Measurements from ENCODE around the gene BPGM.

The BPGM gene

DNA sequence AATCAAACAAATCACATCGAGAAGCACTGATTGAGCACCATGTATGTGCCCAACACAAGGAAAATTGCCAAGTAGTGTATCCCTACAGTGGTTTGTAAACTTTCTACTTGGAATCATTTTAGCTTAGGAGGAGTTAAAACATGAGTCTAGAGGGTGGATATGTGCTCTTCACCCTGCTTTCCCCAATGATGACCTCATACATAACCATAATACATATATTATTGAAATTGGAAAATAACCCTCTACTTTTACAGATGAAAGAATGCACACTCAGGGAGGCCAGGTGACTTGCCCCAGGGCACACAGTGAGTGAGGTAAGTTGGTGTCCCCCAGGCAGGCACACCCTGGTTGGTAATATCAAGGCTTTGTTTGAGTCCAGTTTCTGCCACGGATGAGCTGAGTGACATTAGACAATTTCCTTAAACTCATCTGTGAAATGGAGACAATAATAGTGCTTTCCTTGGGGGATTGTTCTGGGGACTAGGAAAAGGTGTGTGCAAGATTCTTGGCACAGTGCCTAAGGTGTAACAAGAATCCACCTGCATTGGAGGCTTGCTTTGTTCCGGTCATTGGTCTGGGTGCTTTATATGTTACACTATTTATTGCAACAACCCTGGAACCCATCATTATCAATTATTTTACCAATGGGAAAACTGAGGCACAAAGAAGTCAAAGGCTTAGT lies 50.7 kb downstream of the BPGM start:
- no peak for DNase-seq (ENCODE audit: low read depth in 2 of 2)

DNA sequence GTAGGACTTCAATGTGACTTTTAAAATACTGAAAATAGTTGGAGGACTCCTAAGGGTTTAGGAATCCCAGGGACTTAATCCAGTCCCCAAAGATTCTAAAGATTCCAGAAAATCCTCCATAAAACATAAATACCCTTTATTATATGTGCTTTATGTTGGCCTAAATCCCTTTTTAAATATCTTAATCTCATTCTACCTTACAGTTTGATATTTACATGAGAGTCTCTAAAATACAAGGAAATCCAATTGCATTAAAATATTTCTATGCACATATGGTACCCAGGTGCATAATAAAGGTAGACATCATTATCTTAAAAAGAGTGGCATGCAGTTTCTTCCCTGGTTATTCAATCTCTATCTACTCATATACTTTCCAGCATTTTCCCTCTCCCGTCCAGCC lies 51.8 kb downstream of the BPGM start:
- DNase-seq (ENCODE audit: low read depth in 2 of 2), result no peak

DNA sequence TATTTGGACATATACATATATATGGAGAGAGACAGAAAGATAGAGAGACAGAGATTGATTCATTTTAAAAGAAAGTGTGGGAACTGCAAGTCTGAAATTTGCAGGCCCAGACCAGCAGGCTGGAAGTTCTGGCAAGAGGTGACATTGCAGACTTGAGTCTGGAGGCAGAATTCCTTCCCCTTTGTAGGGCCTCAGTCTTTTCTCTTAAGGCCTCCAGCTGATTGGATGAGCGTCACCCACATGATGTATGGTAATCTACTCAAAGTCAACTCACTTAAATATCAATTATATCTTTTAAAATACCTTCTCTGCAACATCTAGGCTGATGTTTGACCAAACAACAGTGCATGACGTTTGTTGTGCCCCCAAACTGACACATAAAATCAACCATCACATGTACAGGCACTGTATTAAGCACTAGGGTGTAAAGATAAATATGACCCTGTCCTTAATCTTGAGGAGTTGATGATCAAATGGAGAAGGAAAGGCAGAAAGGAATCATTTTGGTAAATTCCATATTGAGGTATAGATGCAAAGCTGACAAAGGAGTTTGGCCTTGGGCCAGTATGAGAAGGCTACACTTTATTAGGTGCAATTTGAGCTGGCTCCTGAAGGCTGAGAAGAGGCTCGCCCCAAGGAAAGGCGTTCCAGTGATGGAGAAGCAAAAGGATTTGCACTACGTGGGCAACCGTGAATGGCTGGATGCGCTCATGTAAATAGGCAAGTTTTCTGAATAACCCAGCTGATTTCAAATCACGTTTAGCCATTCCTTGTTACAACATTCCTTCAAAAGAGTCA lies 52.6 kb downstream of the BPGM start:
- DNase-seq (ENCODE audit: low read depth in 2 of 2), result no peak

DNA sequence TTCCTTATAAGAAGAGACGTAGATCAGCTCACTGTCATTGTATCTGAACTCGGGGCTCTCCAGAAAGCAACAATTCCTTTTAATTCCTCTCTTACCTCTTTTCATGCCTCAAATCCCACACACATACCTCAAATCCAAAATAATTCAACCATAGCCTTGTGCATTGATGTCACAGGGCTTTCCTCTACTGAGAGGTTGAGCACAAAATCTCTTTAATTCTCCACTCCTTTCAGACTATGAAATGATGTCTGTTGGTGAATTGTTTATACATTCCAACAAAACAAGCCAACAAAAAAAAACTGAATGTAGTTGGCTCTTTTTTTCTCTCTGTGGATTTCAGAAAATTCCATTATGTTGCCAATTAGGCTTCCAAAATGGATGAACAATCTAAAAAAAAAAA lies 53.2 kb downstream of the BPGM start:
- DNase-seq (ENCODE audit: low read depth in 2 of 2), result no peak

DNA sequence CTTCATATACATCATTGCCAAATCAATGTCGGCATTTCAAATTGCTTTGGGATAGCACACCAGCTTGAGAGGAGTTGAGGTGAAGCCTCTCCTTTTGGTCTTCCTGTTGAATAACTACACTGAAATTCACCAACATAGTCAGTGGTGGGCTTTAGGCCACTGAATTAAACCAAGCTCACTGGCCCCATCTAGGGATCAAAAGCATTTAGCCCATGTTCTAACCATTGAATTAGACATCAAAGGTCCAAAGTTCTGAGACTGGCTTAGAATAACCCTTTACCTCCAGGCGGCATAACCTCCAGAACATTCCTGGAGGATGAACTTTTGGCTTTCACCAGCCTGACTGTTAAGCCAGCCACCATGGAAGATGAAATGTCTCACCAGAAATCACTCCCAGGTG lies 54.6 kb downstream of the BPGM start:
- DNase-seq (ENCODE audit: low read depth in 2 of 2), result no peak

DNA sequence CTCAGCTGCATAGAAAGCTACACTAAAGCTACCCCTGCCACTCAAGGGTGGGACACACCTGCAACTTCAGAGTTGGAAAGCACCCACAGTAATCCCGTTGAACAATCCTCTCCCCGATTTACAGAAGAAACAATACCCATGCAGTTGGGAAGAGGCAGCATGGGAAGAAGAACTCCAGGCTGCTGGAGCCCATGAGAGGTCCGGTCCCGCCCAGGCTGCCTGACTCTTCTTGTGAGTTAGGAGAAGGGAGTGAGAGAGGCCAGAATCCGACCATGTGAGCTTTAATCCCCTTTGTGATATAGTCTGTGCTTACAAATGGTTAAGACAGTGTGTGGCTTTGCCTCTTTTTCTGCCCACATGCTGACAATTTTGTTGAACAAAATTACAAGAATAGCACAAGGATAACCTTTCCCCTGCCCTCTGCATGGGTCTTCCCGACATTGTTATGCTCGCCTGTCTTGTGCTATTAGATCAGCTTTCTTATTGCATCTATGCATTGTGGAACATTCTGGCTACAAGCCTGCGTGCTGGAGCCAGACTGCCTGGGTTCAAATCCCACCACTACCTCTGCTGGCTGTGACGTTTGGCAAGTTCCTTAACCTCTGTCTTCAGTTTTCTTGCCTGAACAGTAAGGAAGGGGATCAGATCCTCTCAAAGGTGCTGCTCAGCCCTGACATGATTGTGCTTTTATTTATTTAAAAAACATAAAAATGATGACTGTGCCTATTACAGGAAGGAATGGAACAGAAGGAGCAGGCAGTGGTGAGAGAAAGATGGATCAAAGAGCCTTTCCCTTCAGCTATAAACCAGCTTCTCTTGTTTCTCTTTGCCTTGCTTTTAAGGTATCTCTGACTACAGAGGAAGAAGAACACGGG lies 56.0 kb downstream of the BPGM start:
- no peak for DNase-seq (ENCODE audit: low read depth in 2 of 2)

DNA sequence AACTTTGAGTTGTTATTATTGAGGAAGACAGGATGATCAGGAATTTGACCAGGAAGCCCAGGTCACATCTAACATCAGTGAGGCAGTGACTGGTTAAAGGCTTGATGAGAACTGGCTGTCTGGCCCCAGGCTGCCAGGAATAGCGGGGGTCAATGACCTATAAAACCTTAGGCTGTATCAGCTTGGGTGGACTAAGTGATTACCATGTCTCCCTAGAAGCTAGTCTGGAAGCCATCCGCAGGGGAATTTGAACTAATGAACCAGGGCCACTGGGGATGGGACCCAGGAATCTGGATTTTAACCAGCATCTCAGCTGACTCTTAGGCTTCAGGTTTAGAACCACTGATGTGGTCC lies 56.6 kb downstream of the BPGM start:
- DNase-seq (ENCODE audit: low read depth in 2 of 2), result no peak

DNA sequence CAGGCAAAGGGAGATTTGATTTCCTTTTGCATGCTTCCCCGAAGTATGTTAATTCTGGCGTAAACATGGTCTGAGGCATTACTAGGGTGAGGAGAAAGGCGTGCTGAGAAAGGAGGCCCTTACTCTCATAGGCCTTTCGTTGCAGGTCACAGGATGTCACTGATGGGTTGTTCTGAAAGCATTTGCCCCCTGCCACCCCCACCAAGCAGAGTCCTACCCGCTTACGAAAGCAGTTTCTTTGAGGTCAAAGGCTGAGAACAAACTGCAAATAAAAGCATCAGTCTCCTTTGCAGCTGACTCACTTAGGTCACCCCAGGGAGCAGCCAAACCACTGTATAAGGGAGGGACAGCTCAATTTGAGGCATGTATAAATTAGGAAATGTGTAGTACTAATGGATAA lies 57.1 kb downstream of the BPGM start:
- DNase-seq (ENCODE audit: low read depth in 2 of 2), result no peak

DNA sequence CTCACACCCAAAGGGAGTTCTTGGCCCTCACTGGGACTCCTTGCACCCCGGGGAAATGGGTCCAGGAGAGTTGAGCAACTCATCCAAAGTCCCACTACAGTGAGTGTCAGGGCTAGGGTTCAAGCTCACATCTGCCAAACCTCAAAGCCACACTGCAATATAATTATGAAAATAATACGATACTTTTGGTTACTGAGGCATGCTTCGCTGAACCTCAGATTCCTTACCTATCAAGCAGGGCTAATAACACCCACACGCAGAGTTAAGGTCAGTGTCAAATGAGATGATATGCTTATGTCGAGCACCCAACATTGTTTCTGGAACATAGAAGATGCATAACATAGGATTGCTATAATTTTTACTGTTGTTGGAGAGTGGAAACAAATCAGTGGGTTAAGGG lies 58.2 kb downstream of the BPGM start:
- DNase-seq (ENCODE audit: low read depth in 2 of 2), result no peak

DNA sequence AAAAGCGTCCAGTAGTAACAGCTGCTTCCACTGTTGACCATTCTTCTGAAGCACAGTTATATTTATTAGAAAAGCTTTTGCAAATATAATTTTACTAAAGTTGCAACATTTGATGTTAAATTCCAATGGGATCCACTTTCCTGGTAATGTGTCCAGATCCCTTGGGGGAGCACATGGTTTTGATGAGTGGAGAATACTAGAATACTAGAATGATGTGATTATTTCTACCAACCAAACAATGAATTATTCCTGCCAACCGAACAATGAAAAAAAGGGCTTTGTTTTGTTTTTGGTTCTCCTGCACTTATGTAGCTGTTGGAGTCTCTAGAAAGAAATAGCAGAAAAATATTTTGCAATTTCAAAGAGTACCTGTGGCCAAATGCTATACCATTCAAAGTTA lies 59.1 kb downstream of the BPGM start:
- no peak for DNase-seq (ENCODE audit: low read depth in 2 of 2)

DNA sequence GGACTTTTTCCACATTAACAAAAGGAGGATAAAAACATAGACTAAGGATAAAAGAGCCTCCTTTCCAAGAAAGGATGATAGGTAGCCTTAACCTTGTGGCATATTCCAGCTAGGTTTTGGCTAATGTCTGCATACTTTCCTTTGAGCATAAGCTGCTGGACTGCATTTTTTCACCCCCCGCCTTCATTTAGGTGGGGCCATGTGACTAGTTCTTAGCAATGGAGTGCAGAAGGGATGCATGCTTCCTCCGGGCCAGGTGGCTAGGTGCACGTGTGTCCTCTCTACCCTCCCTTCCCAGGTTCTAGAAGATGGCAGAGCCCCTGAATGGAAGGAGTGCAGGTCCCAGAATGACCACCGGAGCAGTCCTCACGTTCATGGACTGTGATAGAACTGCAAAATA lies 59.8 kb downstream of the BPGM start:
- no peak for DNase-seq (ENCODE audit: low read depth in 2 of 2)

DNA sequence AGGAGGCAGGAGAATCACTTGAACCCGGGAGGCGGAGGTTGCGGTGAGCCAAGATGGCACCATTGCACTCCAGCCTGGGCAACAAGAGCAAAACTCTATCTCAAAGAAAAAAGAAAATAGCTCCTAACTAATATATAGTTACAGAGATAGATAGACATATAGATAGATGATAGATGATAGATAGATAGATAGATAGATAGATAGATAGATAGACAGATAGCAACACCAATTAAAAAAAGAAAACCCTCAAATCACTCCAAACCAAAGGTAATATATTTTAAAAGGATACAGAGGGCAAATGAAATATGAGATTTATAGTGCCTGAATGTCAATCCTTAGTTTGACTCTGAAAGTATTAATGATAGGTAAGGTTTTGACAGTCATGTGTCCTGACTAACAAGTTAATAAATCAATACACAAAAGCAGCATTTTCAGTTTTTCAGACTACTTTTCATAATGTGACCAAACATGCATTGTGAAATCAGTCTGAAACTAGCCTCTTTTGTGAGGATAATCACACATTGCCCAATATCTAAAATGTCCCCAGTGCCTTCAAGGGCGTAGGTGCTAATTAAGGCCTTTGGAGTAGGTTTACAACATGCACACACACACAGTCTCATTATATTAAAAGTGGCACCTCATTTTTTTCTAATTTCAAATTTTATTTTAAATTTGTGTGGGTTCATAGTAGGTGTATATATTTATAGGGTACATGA lies 61.2 kb downstream of the BPGM start:
- DNase-seq (ENCODE audit: low read depth in 2 of 2), result no peak

DNA sequence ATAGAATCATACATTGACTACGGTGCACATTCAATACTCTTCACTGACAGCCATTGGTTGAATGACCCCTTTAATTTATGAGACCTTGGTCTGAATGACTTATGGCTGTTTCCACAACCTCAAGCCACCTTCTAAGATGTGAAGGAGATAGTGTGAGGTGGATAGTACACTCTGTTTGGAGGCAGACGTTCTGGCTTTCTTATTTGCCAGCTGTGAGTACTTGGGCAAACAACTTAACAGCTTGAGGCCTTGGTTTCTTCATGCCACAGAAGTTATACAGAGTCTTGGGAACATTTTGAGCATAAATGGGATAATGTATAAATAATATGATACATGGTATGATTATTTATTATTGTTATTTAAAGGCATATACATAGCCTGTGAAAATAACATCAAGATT lies 62.0 kb downstream of the BPGM start:
- no peak for DNase-seq (ENCODE audit: low read depth in 2 of 2)

DNA sequence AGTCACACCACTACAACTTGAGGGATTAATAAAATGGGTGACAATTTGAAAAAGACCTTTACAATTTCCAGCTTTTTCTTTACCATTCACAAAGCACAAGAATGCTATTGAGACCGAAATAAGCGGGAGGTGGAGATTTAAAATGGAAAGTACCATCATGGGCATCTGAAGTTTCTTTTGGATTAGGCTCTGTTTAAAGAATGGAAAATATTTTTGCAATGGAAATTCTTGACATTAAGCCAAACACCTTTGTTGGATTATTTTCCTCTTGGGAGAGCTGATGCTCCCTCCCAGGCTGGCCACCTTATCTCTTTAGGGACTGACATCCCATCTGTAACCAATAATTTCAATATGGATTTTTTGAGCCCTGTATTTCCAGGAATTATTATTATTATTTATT lies 62.5 kb downstream of the BPGM start:
- DNase-seq (ENCODE audit: low read depth in 2 of 2), result no peak

DNA sequence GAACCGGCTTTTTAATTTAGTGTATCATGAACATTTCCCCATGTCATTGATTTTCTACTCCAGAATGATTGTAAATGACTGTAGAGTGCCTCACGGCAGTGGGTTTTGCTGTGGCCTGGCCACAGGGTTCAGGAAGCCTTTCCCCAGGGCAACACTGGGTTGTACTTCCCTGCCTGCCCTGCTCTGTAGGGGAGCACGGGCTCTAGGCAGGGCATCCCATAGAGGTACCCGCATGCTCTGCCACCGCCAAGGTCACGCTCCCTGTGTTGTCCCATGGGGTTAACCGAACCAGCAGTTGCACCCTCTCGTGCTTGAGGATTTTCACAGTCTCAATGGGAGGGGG lies 63.8 kb downstream of the BPGM start:
- no peak for DNase-seq (ENCODE audit: low read depth in 2 of 2)

DNA sequence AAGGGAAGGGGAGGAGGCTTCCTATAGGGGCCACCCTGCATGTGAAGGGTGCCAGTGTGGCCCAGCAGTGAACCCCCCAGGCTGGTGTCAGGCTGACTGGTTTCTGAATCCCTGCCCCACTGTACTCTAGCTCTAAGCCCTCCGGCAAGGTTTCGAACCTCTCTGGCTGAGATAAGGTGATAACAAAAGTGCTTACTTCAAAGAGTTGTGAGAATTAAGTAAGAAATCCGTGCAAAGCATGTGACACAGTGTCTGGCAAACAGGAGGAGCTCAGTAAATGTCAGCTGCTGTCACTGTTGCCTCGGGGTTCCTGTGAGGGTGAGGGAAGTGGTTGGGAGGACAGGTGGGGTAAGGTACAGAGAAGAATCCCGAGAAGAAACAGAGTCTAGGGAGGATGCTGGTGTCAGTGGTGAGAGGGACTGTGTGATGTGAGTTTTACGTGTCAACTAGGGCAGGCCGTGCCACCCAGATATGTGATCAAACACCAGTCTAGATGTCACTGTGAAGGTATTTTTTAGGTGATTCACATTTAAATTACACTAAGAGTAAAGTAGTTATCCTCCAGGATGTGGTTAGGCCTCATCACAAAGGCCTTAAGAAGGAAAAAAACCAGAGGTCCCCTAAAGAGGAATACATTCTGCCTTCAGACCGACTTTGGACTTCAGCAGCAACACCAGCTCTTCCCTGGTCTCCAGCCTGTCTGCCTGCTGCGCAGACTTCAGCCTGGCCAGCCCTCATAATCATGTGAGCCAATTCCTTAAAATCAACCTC lies 64.4 kb downstream of the BPGM start:
- DNase-seq (ENCODE audit: low read depth in 2 of 2), result peak in 1 of 2 donors; percentile 7

DNA sequence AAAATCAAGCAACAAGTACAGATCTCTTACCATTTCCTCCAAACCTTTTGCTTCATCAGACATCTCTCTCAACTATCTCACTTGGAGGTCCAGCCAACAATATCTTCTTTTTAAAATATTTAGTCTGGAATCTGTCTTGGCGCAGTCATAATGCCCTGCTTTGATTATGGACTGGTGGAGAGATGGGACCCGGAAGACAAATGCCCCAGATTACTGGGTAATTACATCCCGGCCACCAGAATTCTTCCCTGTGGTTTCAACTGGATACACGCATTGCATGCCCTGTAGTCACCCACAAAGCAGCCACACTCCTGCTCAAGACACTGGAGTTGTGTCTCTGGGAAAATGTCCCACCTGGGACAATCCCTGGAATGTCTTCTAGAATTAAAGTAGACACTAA lies 65.5 kb downstream of the BPGM start:
- DNase-seq (ENCODE audit: low read depth in 2 of 2), result no peak

DNA sequence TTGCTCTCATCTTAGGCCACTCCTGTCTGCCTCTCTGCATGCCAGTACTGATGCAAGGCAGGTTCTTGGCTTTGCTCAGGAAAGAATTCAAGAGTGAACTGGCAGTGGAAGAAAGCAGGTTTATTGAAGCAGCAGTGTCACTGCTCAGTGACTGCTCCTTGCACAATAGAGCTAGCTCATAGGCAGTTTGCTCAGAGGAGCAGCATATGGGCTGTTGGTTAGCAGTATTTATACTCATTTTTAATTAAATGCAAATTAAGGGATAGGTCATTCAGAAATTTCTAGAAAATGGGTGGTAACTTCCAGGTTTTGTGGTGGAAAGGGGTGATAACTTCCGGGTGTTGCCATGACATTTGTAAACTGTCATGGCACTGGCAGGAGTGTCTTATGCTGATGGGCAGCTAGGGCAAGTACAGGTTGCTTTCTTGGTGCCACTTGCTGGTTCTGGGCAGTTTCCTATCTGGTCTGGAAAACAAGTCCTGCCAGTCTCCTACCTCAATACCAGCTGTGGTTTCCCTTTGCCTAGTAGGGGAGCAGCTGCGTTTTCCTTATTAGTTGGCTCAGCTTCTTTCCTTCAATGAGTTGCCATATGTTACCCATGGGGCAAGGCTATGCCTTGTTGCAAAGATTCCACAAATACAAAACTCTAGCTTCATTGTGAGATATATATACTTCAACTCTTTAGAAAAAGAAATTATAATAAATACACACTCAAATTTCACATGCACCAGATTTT lies 68.0 kb downstream of the BPGM start:
- DNase-seq (ENCODE audit: low read depth in 2 of 2), result no peak

DNA sequence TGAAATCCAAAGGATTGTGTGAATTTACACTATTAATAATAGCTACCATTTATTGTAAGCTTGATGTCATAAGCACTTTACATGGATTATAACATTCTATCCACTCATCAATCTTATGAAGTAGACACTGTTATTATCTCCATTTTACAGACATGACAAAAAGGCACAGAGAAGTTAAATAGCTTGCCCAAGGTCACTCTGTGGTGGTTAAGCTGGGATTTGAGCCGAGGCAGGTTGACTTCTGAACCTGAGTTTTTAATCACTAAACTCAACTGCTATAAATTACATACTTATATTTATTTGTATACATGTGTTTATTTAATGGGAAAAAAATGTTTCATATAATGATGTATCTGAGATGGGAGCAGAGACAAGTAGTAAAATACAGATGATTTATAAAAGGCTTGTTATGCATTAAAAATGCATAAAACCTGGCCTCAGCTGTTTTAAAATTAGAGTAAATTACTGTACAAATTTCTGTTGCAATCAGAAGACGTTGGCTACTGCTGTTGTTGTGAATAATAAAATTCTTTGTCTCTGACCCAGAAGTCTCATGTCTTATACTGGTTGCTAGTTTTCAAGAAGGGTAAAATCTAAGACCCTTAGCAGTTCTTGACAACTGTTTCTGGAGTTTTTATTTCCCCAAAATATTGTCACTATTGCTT lies 71.7 kb downstream of the BPGM start:
- DNase-seq (ENCODE audit: low read depth in 2 of 2), result no peak

Measured in stimulated activated CD8-positive, alpha-beta memory T cell treated with anti-CD3 and anti-CD28 coated beads, Interleukin-7, amount 100 ng/mL, for 1 hour (primary cell).